ENCODE measurements around the gene CDKL1. TPM values are rescaled to one million over a fixed set of nuclear protein-coding genes. Genes with fewer than 3 reads are reported as not detected.

The CDKL1 gene
- total RNA-seq, 1 experiment from 2014 or later, result 11.3 TPM

DNA sequence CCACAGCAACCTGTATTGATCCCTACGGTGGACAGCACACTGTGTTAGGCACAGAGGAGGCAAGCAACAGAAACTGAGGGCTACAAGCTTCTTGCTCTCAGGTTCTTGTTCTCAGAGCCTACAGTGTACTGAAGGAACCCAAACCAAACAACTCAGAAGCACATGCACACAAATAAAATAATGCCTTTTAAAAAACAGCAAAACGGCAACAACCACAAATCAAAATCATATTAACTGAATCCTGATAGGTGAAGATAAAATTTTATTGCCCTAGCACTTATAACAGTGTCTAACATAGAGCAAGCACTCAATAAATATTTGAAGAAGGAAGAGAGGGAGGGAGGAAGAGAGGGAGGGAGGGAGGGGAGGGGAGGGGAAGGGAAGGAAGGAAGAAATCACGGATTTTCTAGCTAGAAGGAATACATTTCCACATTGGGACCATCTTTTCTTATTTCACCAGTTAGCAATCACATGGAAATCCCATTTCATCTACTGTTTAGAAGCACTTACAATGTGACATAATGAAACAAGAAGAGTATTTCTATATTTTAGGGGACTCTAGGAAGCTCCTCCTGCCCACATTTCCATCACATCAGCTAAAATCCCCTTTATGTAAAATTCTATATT is 57.4 kb downstream of the CDKL1 start:
- H3K27ac ChIP-seq (ENCODE audit: low read depth, low read length, poor library complexity, severe bottlenecking), result no peak overlapping the region
- ChIA-PET CTCF (no interaction called here), POLR2A (ENCODE audit: low non-redundant PET) (no interaction called here)
- TF ChIP-seq EZH2 (IDR thresholded peaks at IDR 0.05; ENCODE audit: borderline replicate concordance, low read depth, low read length, poor library complexity, severe bottlenecking), result no peak
- TF ChIP-seq, protein P1, sequence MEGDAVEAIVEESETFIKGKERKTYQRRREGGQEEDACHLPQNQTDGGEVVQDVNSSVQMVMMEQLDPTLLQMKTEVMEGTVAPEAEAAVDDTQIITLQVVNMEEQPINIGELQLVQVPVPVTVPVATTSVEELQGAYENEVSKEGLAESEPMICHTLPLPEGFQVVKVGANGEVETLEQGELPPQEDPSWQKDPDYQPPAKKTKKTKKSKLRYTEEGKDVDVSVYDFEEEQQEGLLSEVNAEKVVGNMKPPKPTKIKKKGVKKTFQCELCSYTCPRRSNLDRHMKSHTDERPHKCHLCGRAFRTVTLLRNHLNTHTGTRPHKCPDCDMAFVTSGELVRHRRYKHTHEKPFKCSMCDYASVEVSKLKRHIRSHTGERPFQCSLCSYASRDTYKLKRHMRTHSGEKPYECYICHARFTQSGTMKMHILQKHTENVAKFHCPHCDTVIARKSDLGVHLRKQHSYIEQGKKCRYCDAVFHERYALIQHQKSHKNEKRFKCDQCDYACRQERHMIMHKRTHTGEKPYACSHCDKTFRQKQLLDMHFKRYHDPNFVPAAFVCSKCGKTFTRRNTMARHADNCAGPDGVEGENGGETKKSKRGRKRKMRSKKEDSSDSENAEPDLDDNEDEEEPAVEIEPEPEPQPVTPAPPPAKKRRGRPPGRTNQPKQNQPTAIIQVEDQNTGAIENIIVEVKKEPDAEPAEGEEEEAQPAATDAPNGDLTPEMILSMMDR (conservative IDR thresholded peaks at IDR 0.05; ENCODE audit: low read depth, low read length), result no peak
- peaks cover 34% of the 10 kb centered on the region for H3K4me1 ChIP-seq (ENCODE audit: insufficient read depth, low read length, poor library complexity, severe bottlenecking)
- intact Hi-C loops (cut with micrococcal nuclease; ENCODE audit: unreplicated experiment), result no loop called here
- no TSS peak for BruUV-seq (replicated peaks)
- H3K4me3 ChIP-seq (ENCODE audit: low read depth, low read length, poor library complexity, severe bottlenecking), result no peak overlapping the region
- no peaks in the 10 kb centered on the region for H3K36me3 ChIP-seq (ENCODE audit: insufficient read depth, low read length, poor library complexity, severe bottlenecking)
- DNase-seq (ENCODE audit: low spot score), result no peak
- H3K9me3 ChIP-seq (ENCODE audit: low read depth, low read length, poor library complexity, severe bottlenecking), result no peaks in the 10 kb centered on the region
- no peaks in the 10 kb centered on the region for H3K27me3 ChIP-seq (replicated peaks; ENCODE audit: insufficient read depth, low read depth, low read length, poor library complexity)

DNA sequence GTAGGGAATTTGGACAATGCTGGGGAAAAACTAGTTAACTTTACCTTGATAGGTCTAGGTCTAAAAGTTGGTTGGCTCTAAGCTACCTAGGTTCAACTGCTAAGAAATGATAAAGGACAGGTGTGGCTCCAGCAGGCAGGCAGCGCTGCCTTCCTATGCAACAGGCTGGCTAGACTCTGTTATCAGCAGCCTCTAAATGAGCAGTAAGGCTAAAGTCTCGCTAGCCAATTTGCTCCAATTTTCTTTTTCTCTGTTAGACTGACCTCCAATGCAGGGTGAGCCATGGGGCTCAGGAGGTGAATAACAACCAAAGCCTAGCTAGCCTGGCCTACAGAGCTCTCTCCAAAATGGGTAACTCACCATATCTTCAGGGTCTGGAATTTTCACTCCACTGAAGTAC is 58.1 kb downstream of the CDKL1 start:
- Histone ChIP-seq H3K27me3 (replicated peaks; ENCODE audit: insufficient read depth, low read depth, low read length, poor library complexity) (no peaks in the 10 kb centered on the region), H3K9me3 (ENCODE audit: low read depth, low read length, poor library complexity, severe bottlenecking) (no peaks in the 10 kb centered on the region), H3K27ac (ENCODE audit: low read depth, low read length, poor library complexity, severe bottlenecking) (no peak overlapping the region), H3K4me1 (ENCODE audit: insufficient read depth, low read length, poor library complexity, severe bottlenecking) (peaks cover 32% of the 10 kb centered on the region), H3K36me3 (ENCODE audit: insufficient read depth, low read length, poor library complexity, severe bottlenecking) (no peaks in the 10 kb centered on the region), H3K4me3 (ENCODE audit: low read depth, low read length, poor library complexity, severe bottlenecking) (no peak overlapping the region)
- BruUV-seq (replicated peaks), result no TSS peak
- ChIA-PET CTCF (no interaction called here), POLR2A (ENCODE audit: low non-redundant PET) (no interaction called here)
- TF ChIP-seq EZH2 (IDR thresholded peaks at IDR 0.05; ENCODE audit: borderline replicate concordance, low read depth, low read length, poor library complexity, severe bottlenecking), result no peak
- TF ChIP-seq, protein P1 (conservative IDR thresholded peaks at IDR 0.05; ENCODE audit: low read depth, low read length), result no peak
- DNase-seq (ENCODE audit: low spot score), result no peak
- intact Hi-C loops (cut with micrococcal nuclease; ENCODE audit: unreplicated experiment), result no loop called here

DNA sequence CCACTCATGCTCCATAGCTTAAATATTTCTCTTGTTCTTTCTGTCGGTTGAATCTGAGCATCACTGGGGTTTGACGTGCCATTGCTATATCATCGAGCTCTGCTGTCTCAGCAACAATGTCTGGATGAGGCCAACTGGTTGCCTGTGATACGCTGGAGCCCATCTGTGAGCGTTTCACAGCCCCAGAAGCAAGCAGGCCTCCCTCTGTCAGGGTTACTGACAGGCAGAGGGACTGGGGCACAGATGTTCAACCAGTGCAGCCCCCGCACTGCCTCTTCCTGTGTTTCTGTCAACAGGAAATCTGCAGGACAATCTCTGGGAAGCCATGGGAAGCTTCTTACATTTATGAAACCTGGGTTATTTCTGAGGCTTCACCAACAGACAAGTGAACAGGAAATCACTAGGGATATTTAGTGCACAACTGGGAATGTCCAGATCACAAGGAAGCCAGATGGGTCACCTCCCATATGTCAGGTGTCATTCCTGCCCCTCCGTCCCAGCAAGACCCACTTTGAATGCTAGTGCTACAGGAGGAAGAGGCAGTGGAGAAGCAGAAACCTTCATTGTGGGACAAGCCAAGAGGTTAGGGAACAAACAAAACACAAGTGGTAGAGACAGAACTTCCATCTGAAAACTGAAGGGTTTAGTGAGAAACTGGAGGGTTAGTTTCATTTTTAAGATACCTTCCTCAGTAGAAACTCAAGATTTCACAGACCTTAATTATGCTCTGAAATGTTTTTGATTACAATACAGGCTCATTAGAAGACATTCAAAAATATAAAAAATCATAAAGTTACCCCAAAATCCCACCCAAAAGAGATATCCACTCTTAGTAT is 60.5 kb downstream of the CDKL1 start:
- H3K27ac ChIP-seq (ENCODE audit: low read depth, low read length, poor library complexity, severe bottlenecking), result peak overlapping the region; percentile 54
- intact Hi-C loops (cut with micrococcal nuclease; ENCODE audit: unreplicated experiment), result no loop called here
- ChIA-PET CTCF (no interaction called here), POLR2A (ENCODE audit: low non-redundant PET) (interaction anchor here (0.6 kb wide), 1 partner anchor 17 kb away, joined by 3 read pairs; no protein-coding TSS in a partner anchor)
- no peaks in the 10 kb centered on the region for H3K36me3 ChIP-seq (ENCODE audit: insufficient read depth, low read length, poor library complexity, severe bottlenecking)
- BruUV-seq (replicated peaks), result no TSS peak
- TF ChIP-seq, protein P1 (conservative IDR thresholded peaks at IDR 0.05; ENCODE audit: low read depth, low read length), result no peak
- TF ChIP-seq EZH2 (IDR thresholded peaks at IDR 0.05; ENCODE audit: borderline replicate concordance, low read depth, low read length, poor library complexity, severe bottlenecking), result no peak
- no peak for DNase-seq (ENCODE audit: low spot score)
- H3K4me3 ChIP-seq (ENCODE audit: low read depth, low read length, poor library complexity, severe bottlenecking), result no peak overlapping the region
- peaks cover 17% of the 10 kb centered on the region for H3K4me1 ChIP-seq (ENCODE audit: insufficient read depth, low read length, poor library complexity, severe bottlenecking)
- no peaks in the 10 kb centered on the region for H3K27me3 ChIP-seq (replicated peaks; ENCODE audit: insufficient read depth, low read depth, low read length, poor library complexity)
- no peaks in the 10 kb centered on the region for H3K9me3 ChIP-seq (ENCODE audit: low read depth, low read length, poor library complexity, severe bottlenecking)
